GM20000 (cell line): ENCODE data around the gene HBE1.

Source experiments
- DNase-seq: peaks from one replicate; pipeline ENCODE4 v3.0.0; 2012; ENCODE audit warnings: low spot score
- TF ChIP-seq, protein P1 (sequence below): IDR thresholded peaks from 2 replicates; pipeline ENCODE4 v1.5.1; 2012; ENCODE audit warnings: mild to moderate bottlenecking, control low read depth; ENCODE audit errors: extremely low read depth, missing control alignments

The HBE1 gene

GRCh38 chr11:5277807-5278382 is 8.2 kb upstream of the HBE1 start:
- TF ChIP-seq, protein P1, sequence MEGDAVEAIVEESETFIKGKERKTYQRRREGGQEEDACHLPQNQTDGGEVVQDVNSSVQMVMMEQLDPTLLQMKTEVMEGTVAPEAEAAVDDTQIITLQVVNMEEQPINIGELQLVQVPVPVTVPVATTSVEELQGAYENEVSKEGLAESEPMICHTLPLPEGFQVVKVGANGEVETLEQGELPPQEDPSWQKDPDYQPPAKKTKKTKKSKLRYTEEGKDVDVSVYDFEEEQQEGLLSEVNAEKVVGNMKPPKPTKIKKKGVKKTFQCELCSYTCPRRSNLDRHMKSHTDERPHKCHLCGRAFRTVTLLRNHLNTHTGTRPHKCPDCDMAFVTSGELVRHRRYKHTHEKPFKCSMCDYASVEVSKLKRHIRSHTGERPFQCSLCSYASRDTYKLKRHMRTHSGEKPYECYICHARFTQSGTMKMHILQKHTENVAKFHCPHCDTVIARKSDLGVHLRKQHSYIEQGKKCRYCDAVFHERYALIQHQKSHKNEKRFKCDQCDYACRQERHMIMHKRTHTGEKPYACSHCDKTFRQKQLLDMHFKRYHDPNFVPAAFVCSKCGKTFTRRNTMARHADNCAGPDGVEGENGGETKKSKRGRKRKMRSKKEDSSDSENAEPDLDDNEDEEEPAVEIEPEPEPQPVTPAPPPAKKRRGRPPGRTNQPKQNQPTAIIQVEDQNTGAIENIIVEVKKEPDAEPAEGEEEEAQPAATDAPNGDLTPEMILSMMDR = no peak
- DNase-seq = no peak

DNA sequence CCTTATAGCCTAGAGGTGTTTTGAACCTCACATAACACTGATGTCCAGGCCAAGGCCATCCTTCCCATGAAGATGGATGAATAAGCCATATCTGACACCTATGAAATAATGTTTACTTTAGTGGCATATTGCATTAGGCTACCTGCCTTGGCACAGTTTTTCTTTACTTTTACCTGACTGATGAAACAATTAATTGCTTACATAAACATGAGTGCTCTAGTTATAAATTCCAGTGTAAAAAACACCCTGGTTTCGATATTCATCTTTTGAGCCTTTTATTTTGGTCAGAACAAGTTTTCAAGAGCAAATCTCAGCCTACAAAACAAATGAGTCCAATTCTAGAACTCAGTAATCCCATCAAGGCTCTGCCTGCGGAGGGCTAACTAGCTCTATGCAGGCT is 7.0 kb upstream of the HBE1 start:
- no peak for DNase-seq
- TF ChIP-seq, protein P1 = no peak

DNA sequence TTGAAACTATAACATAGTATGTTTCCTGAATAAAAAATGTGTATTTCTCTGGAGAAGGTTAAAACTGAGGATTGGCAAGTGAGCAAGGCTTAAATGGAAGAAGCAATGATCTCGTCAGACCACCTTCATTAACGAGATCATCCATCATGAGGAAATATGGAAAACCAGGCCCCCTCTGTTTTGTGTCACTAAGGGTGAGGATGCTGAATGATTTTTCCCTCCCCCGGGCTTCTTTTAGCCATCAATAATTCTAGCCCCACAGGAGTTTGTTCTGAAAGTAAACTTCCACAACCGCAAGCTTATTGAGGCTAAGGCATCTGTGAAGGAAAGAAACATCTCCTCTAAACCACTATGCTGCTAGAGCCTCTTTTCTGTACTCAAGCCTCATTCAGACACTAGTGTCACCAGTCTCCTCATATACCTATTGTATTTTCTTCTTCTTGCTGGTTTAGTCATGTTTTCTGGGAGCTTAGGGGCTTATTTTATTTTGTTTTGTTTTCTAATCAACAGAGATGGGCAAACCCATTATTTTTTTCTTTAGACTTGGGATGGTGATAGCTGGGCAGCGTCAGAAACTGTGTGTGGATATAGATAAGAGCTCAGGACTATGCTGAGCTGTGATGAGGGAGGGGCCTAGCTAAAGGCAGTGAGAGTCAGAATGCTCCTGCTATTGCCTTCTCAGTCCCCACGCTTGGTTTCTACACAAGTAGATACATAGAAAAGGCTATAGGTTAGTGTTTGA is 5.8 kb upstream of the HBE1 start:
- TF ChIP-seq, protein P1 = no peak
- no peak for DNase-seq

- no peak for DNase-seq
- TF ChIP-seq, protein P1 = no peak
Measured at GRCh38 chr11:5274395-5274794, 4.7 kb upstream of the HBE1 start.

- TF ChIP-seq, protein P1 = no peak
- DNase-seq = no peak
Measured at GRCh38 chr11:5272395-5273017, 2.8 kb upstream of the HBE1 start.

DNA sequence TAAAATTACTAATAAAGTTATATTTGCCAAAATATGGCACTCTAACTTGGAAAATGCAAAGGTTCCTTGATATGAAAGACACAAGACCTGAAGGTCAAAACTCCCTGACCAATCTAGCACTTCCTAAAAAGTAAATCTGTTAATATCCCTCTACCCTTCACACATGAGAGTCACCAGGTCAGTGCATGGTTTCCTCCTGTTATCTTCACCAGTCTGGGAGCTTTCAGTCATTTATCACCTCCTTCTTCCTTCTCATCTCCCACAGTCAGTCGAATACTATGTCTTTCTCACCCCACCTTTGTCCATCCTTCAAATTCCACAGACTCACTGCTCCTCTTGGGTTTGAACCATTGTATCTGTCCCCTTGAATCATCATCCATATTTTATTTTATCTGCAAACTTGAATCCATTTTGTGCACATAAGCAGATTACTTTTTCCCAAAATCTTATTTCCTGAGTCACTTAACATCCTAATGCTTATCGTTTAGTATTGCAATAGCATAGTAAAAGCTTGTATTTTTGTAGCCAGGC is 2.6 kb downstream of the HBE1 start:
- no peak for DNase-seq

More for the DNA sequence above, 2.6 kb downstream of the HBE1 start:
- TF ChIP-seq, protein P1 = no peak
